WI38 (cell line): ENCODE data around the gene RANBP17.
A peak's percentile ranks its signal among the peaks of the same experiment; 100 is the strongest.

ENCODE experiments used
- H3K4me3 ChIP-seq: 2 replicates; pipeline ENCODE4 v1.5.1; 2011; ENCODE audit warnings: low read depth, mild to moderate bottlenecking, control low read depth, low read length
- CTCF ChIP-seq: IDR thresholded peaks from 2 replicates; pipeline ENCODE4 v1.5.1; 2012; ENCODE audit warnings: low read depth, mild to moderate bottlenecking, control low read depth, low read length

Gene RANBP17

DNA sequence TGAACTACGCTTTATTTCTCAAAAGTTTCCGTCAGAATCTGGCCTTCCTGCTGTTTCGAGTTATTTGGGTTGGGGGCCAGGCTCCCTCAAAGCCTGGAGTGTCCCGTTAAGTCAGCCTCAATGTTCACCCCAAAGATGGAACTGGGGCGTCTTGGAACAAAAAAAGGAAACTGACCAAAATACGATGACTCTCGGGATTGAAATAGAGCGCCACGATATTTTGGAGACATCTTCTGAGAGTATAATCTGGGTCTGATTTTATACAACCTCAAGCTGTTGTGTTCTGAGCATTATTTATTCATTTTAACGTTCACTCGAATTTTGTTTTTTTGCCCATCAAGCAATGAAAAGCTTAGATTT, 475.4 kb downstream of the RANBP17 start:
- TF ChIP-seq CTCF = no peak
- peak overlapping the region; percentile 62 for H3K4me3 ChIP-seq

DNA sequence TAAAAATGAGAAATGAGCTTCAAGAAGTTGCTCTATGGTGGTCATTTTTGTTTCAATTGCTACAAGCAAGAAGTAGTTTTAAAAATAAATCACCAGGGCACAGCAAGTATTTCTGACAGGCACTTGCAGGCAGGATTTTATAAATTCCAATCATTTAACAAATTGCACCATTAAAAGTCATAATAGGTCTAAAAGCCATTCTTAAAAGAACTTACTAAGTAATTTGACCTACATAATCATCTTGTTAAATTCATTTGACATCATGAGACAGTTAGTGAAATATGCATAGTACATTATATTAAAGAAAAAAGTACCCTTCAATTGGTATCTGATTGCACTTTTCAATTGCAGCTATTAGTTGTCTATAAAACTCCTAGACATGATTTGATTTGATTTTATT, 478.2 kb downstream of the RANBP17 start:
- no peak for TF ChIP-seq CTCF
- no peak overlapping the region for H3K4me3 ChIP-seq

DNA sequence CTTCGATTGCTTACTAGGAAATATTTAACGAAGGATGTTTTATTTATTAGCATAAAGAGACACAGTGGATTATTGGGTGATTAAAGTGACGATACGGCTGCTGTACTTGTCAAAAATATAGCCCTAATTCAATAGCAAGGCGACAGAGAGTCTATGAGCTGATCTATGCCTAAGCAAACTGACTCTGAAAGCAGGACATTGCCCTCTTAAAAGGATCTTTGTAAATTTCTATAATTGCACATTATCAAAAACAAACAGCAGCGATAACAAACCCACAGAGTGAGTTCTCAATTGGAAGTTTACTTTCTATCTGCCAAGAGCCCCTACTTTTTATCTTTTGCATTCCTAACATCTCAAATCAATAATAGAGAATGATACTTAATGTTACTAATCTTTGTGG, 478.7 kb downstream of the RANBP17 start:
- H3K4me3 ChIP-seq = no peak overlapping the region
- no peak for TF ChIP-seq CTCF

DNA sequence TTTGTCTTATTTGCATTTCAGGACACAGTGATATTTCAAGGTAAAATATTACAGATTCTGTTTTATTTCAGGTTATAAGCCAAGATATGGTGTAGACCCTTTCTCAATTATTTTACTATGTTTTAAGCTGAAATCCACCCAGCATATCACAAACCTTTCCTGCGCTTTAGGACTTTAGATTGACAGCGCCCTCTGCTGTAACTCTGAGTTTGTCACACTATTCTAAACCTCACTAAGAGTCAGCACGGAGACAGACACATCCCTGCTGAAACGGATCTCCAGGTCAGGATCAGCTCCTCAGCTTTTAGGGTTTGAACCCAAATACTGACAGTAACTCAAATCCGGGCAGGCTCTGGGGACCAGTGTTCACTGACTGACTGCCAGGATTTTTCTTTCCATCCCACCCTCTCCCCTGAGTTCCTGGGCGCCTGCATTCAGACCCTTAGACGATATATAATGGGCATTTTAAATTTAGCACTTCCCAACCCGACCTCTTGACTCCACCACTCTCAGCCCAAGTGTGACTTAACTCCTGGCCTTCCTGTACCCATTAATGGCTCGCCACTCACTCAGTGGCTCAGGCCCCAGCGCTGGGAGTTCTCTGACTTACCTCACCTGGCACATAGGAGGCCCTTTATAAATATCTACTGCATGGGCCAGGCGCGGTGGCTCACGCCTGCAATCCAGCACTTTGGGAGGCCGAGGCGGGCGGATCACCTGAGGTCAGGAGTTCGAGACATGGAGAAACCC, 480.7 kb downstream of the RANBP17 start:
- H3K4me3 ChIP-seq = no peak overlapping the region
- peak; percentile 49 for TF ChIP-seq CTCF

DNA sequence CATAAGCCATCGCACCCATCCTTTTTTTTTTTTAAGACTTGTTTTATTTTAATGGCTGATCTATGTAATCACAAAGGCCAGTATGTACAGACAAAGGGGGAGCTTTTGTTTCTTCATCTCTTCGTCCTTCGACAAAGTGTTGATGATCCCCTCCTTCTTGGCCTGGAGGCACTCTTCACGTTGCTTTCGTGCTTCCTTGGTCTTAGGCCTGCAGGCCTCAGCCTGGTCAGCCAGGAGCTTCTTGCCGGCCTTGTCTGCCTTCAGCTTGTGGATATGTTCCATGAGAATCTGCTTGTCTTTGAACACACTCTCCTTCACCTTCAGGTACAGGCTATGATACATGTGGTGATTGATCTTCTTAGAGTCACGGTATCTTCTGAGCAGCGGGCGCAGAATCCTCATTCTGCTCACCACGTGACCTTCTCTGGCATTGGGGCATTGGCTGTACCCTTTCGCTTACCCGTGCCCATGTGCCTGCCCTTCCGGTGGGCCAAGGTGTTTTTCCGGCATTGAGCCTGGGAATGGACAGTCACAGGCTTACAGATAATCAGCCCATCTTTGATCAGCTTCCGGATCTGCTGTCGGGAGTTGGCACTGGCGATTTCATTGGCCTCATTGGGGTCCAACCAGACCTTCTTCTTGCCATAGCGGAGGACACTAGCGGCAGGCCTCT, 483.3 kb downstream of the RANBP17 start:
- no peak overlapping the region for H3K4me3 ChIP-seq
- no peak for TF ChIP-seq CTCF
